KBM-7 (cell line): Measurements from ENCODE around the gene GJC3.
A peak's percentile ranks its signal among the peaks of the same experiment; 100 is the strongest.
"Not testable (repeated sequence)": the region's sequence is repeated elsewhere in the genome, so short reads cannot be mapped to it uniquely, and the experiment has no call there.

Experiments used
- DNase-seq: peaks from one replicate; pipeline ENCODE4 v3.0.0-alpha.2; 2015
- in situ Hi-C: fragments of 300-500 bp; cut with MboI; formaldehyde crosslinking; loops from 2 replicates; pipeline ENCODE4 v1.14.3; 2020; ENCODE audit warnings: low sequenced_read_pairs, low pct_unique_long_range_greater_than_20kb, mixed read lengths

Gene GJC3

DNA sequence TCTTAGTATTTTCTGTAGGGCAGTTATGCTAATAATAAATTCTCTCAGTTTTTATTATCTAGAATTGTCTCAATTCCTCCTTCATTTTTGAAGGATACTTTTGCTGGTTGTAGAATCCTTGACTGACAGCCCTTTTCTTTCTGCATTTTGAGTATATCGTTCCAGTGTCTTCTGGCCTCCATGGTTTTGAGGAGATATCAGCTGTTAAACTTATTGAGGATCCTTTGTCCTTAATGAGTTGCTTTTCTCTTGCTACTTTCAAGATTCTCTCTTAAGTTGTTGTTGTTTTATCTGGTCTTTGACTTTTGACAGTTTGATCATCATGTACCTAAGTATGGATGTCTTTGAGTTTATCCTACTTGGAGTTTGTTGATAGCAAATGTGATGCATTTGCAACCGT is 8.9 kb upstream of the GJC3 start:
- in situ Hi-C loops = no loop called here
- DNase-seq = no peak

DNA sequence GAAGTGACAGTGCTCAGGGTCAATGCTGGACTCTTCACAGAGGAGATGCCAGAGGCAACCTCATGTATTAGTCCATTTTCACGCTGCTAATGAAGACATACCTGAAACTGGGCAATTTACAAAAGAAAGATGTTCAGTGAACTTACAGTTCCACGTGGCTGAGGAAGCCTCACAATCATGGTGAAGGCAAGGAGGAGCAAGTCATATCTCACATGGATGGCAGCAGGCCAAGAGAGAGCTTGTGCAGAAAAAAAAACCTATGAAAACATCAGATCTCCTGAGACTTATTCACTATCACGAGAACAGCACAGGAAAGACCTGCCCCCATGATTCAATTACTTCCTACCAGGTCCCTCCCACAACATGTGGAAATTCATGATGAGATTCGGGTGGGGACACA is 5.6 kb upstream of the GJC3 start:
- in situ Hi-C loops, DNase-seq: not testable (repeated sequence)

DNA sequence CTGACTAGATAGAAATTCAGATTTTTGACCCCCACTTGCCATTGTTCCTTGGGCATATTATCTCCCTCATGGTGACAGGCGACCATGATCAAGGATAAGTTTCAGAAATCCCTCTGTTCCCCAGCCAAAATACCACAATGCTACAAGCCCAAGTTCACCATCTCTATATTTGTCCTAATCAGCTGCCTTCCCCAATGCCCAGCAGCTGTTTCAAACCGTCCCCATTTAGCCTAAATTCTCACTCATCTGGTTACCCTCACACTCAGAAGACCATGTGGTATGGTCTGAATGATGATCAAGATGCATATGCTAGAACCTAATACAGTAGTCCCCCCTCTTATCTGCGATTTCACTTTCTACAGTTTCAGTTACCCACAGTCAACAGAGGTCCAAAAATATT is 956 bp upstream of the GJC3 start:
- in situ Hi-C loops = no loop called here
- DNase-seq = no peak

DNA sequence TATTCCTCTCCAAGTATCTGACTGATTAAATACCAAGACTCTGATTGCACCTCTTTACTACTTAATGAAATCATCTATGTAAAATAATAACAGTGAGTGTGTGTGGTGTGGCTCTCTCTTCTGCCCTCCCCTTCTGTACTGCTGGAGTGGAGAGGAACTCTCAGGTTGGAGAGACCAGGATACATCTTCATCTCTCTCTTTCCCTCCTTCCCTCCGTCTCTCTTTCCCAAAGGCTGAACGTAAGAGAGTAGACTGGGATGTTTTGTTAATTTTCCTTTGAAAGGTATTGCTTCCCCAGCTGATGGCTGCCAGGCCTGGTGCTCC is 272 bp upstream of the GJC3 start:
- DNase-seq = no peak
- in situ Hi-C loops = no loop called here

DNA sequence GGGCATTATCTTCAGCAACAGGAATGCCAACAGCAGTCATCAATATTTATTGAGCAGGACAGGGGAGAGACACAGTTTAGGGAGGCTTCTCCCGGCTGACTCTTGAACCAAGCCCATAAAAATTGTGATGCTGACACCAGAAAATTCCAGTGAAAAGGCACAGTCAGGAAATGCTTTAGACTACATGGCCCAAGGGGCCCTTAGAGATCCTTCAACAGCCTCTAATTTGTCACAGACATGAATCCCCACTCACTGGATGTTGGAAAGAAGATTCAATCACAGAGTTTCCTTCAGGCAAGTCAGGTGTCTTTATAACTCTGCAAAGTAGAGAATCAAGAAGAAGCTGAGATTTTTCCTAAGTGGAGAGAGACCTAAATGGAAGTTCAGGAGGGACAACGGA is 1.2 kb downstream of the GJC3 start:
- DNase-seq = no peak
- in situ Hi-C loops = no loop called here

DNA sequence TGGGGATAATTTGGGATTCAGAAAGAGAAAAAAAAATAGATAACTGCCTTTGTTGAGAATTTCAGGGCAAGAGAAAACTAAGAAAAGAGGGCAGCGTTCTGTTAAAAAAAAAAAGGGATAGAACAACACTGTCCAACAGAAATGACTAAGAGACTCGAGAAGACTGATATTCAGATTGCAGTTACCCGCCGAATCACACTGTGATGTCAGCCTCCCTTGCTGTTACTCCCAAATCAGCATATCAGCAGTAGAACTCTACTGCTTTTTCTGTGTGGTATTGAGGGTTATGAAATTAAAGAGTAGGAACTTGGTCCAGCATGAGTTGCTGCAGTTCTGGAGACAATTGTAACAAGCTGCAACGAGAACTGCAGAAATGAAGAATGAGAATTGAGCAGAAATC is 1.9 kb downstream of the GJC3 start:
- in situ Hi-C loops = no loop called here
- DNase-seq = no peak

DNA sequence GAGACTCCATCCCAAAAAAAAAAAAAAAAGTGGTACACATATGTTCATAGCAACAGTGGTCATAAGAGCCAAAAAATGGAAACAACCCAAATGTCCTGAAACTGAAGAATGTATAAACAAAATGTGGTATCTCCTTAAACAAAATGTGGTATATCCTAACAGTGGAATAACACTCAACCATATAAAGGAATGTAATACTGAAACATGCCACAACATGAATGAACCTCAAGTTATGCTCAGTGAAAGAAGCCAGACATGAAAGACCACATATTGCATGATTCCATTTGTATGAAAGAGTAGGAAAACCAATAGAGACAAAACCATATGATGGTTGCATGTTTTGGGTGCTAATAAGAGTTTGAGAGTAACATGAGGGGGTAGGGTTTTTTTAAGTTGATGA is 3.1 kb downstream of the GJC3 start:
- DNase-seq = no peak
- in situ Hi-C loops = no loop called here

DNA sequence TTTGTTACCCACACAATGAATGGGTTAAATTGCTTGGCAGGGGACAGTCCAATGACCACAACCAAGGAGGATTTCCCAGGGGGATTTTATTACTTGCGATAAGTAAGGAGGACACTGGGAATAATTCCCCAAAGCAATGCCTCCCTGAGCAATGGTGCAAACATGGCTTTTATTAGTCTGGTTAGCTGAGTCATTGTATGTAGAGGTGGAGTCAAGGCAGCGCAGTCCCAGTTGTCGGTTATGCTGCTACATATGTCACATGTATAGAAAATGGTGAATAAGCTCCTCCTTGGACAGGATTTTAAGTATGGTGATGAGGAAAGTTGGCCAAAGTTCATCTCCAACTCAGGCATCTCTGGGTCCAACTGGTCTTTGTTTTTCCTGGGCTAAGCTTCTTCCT is 6.2 kb downstream of the GJC3 start:
- in situ Hi-C loops = no loop called here
- no peak for DNase-seq

DNA sequence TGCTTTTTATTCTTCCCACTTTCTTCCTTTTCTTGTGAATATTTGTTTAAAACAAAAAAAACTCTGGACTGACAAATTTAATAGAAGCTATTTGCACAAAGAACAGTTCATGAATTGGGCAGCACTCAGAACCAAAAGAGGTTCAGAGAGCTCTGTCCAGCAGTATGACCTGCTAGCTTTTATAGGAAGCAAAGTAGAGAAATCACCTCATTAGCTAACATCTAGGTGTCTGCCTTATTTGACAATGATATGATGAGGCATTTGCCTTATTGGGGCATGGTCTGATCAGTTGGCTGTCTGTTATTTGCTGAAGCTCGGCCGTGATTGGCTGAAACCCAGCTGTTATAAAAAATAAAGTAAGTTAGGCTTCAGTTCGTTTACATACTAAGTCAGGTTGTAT is 9.3 kb downstream of the GJC3 start:
- in situ Hi-C loops = no loop called here
- no peak for DNase-seq

DNA sequence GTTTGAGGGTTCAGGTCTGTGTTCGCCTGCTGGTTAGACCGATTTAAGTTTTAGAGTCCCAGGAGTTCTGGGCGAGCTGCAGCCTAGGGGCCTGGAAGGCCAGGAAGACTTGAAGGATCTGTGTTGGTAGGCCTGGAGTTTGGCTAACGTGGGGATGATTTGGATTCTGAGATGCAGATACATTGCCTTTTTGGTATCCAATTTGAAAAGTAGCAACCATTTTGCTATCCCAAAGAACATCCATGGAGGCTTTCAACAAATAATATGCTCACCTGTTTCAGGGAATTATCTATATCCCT is 9.7 kb downstream of the GJC3 start:
- in situ Hi-C loops = no loop called here
- no peak for DNase-seq

DNA sequence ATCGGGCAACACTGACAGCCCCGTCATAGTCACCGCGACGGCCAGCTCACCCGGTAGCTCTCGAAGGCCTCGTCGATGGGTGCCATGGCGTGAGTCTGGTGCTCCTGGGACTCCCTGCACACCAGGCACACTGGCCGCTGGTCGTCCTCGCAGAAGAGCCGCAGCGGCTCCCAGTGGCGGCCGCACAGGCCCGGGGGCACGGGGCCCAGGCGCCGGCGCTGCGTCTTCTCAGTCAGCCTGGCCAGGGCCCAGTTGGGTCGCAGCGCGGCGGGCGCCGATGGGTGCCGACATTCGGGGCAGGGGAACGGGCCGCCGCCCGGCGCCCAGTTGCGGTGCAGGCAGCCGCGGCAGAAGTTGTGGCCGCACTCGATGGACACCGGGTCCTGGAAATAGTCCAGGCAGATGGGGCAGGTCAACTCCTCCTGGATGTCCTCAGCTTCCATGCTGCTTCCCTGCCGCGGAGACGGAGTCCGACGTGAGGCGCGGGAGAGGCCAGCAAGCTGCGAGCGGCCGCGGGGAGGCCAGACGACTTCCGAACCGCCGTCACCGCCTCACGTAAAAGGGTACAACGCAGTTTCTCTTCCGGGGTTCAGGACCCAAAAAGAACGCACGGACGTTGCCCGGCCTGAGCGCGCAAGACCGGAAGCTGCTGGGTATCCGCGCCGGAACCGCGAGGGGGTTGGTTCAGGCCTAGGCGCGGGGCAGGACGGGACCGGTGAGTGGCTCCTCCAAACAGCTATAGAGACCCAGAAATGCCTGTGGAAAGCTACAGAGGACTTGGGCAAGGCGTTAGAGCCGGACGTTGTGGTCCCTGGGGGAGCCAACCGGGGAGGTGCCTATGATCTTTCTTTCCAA is 10.2 kb downstream of the GJC3 start, which contains the start of gene TRIM4:
TRIM4 (minus strand) TSS at position 572 of the 855 bp plus-strand sequence; CDS start at position 443, 129 bp downstream.
- in situ Hi-C loops = no loop called here
- peak; percentile 92 for DNase-seq

DNA sequence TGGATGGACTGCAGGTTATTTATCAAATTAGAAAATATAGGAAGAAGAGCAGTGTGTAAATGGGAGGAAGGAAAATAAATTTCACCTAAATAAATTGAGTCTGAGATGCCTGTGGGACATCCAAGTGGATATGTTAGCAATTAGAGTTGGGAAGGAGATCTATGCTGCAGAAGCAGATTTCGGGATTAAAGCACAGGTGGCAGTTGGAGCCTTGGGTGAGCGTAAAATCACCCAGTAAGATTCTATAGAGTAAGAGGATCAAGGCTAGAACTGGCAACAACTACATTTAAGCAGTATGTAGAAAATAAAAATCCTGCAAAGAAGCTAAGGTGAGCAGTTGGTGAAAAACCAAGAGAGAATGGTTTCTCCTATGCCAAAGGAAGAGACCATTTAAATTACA is 18.4 kb downstream of the GJC3 start:
- in situ Hi-C loops = no loop called here
- DNase-seq = no peak

DNA sequence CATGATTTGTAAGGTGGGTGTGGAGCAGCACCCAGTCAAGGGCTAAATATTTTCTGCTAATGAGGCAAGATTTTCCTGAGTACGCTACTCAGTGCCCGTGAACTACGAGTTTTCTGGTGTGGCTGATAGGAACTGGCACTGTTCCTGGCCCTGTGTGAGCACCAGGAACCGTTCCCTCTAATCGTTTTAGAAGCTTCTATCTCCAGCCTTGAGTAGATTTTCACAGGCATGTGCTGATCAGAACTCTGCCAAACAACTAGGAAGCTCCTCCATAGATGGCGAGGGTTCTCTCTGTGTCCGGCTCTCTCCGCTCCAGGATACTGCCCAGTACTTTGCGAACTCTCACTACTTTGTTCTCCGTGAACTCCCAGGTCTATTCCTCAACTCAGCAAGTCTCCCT is 27.8 kb downstream of the GJC3 start:
- in situ Hi-C loops = no loop called here
- DNase-seq = no peak

DNA sequence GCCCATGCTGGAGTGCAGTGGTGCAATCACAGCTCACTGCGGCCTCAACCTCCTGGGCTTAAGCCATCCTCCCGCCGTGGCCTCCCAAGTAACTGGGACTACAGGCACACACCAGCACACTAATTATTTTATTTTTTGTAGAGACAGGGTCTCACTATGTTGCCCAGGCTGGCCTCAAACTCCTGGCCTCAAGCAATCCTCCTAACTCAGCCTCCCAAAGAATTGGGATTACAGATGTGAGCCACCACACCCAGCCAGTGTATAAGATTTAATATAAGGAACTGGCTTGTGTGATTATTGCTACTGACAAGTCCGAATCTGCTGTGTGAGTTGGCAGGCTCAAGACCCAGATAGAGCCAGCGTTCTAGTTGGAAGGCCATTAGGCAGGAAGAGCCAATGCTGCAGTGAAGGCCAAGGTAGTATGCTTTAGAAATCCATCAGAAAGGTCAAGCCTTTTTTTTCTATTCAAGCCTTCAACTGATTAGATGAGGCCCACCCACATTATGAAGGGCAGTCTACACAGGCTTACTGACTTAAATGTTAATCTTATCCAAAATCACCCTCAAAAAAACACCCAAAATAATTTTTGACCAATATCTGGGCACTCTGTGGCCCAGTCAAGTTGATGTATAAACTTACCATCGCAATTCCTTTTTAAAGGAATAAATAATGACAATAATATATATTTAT is 29.4 kb downstream of the GJC3 start:
- in situ Hi-C loops = no loop called here
- no peak for DNase-seq

DNA sequence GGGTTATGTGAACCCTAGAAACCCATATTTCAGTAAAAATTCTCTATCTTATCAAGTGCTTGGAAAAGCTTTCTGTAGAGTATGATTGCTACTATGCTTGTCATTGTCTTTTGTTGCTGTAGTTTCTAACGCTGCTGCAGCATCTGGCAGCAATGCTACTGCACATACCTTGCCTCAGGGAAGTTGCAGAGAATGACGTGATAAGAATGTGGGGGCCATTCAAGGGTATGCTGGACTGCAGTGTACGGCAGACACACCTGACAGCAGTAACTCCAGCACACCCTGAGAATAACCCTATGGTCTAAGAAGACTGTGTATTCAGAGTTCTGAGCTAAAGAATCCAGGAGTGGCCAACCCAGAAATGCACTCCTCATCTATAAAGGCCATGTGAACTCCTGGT is 30.6 kb downstream of the GJC3 start:
- no peak for DNase-seq
- in situ Hi-C loops = no loop called here

DNA sequence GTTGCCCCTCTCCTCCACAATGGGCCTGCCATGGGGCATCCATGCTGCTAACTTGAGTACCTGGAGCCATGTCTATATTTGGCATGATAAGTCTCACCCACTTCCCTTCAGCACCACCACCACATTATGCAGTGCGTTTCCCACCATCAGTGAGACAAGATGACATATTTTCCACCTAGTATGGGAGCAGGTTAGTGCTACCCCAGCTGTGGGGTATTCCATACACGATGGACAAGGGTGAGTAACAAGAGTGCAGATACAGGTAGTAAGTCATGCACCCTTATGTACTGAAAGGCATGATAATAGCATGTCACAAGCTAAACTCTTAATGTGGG is 31.4 kb downstream of the GJC3 start:
- DNase-seq = no peak
- in situ Hi-C loops = no loop called here

DNA sequence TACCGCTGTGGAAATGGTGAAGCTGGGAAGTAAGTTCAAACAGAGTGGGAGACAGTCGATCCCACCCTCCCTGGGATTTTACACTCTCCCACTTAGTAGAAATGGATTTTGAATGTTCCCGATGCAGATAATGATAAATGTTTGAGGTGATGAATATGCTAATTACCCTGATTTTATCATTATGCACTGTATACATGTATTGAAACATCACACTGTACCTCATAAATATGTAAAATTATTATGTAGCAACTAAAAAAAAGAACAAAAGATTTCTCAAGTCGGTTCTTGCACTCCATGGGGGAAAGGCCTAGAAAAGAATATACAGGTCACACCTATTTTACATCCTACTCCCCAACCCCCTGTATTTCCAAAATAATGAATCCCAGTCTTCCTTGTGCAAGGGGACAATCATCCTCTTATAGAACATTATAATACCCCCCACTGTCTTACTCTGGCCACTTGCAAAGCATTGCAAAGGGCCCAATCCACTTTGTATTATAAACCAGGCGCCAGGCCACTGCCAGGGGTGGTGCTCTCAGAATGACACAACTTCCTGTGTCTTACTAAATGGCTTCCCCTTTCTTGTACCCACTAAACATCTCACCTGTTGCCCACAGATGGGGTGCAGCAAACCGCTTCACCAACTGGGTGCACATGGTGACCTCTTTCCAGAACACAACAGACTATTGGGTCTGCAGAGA is 31.9 kb downstream of the GJC3 start:
- DNase-seq = no peak
- in situ Hi-C loops = no loop called here

DNA sequence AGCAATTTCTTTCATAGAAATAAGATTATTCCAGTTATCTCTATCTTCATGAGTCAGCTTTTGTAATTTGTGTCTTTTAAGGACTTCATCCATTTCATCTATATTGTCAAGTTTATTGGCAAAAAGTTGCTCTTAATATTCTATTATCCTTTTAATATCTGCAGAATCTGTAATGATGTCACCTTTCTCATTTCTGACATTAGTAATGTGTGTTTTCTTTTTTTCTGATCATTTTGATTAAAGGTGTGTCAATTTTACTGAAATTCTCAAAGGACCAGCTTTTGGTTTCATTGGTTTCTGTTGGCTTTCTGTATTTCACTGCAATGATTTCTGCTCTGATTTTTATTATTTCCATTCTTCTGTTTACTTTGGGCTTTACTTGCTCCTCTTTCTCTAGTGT is 34.7 kb downstream of the GJC3 start:
- no peak for DNase-seq

DNA sequence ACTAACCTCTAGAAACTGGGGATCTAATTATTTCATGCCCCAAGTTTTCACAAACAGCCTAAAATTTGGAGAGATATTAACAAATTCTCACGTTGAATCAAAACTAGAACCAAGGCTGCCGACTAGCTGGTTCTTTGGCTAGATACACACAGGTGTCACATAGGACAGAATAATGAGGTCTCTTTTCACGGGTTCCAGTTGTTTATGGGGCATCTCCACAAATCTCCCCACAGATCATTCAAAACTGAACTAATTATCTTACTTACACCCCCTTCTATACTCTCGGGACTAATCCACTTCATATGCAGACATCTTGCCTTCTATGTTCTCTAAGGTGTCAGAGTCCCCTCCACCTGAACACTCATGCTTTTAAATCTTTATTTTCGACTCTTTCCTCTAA is 36.1 kb downstream of the GJC3 start:
- no peak for DNase-seq
- in situ Hi-C loops = no loop called here

More for the DNA sequence above, 34.7 kb downstream of the GJC3 start:
- in situ Hi-C loops = no loop called here

DNA sequence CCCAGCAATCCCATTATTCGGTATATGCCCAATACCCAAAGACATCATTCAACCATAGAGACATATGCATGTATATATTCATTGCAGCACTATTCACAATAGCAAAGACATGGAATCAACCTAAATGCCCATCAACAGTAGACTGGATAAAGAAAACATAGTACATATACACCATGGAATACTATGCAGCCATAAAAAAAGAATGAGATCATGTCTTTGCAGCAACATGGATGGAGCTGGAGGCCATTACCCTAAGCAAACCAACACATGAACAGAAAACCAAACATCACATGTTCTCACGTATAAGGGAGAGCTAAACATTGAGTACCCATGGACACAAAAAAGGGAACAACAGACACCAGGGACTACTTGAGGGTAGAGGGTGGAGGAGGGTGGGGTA is 39.1 kb downstream of the GJC3 start:
- in situ Hi-C loops, DNase-seq: not testable (repeated sequence)

DNA sequence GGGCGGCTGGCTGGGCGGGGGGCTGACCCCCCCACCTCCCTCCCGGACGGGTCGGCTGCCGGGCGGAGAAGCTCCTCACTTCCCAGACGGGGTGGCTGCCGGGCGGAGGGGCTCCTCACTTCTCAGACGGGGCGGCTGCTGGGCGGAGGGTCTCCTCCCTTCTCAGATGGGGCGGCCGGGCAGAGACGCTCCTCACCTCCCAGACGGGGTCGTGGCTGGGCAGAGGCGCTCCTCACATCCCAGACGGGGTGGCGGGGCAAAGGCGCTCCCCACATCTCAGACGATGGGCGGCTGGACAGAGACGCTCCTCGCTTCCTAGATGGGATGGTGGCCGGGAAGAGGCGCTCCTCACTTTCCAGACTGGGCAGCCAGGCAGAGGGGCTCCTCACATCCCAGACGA is 41.1 kb downstream of the GJC3 start:
- DNase-seq, in situ Hi-C loops: not testable (repeated sequence)
